Measurements from ENCODE around the gene ATAD3B.

ATAD3B gene

DNA sequence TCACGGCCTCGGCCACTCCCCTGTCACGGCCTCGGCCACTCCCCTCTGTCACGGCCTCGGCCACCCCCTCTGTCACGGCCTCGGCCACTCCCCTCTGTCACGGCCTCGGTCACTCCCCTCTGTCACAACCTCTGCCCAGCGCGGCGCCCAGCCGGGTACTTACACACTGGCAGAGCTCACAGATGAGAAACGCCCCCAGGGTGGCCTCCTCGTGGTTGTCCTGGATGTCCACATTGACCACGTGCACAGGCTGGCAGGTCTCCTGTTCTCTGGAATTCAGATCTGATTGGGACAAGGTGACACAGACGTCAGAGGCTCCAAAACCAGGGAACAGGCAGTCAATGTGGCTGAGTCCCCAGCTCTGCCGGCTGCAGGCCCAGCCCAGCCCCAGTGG, 72.1 kb downstream of the ATAD3B start:
- in situ Hi-C loops (cut with MboI; ENCODE audit: low sequenced_read_pairs) = no loop called here

DNA sequence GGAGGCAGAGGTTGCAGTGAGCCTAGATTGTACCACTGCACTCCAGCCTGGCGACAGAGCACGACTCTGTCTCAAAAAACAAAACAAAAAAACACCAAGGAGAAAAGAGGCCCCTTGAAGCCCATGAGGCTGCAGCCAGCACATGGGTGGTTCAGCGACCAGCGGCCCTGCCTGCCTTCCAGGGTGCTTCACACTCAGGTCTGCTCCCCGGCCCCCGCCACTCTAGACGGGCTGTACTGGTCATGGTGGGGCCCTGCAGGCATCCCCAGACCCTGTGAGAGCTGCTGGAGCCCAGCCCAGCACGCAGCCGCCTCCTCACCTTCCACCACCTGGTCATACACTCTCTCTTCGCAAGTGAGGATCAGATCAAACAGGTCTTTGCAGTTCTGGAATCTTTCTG, 73.0 kb downstream of the ATAD3B start:
- in situ Hi-C loops (cut with MboI; ENCODE audit: low sequenced_read_pairs) = no loop called here

Measured in HL-60/S4 treated with phorbol 12-myristate 13-acetate at 8.2 ng/mL for 4 days and 3 days (cell line).